ENCODE results near the gene FARP1.

Gene FARP1

DNA sequence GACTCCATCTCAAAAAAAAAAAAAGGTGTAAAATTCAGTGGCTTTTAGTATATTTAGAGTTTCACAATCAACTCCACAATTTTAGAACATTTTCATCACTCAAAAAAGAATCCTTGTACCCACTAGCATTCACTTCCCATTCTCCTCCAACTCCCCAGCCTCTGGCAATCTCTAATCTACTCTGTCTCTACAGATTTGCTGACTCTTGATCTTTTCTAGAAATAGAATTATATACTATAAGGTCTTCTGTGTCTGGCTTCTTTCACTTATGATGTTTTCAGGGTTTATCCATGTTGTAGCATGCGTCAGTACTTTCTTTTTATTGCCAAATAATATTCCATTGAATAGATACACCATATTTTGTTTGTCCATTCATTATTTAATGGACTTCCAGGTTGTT is 8.0 kb upstream of the FARP1 start:
- DNase-seq = no peak

DNA sequence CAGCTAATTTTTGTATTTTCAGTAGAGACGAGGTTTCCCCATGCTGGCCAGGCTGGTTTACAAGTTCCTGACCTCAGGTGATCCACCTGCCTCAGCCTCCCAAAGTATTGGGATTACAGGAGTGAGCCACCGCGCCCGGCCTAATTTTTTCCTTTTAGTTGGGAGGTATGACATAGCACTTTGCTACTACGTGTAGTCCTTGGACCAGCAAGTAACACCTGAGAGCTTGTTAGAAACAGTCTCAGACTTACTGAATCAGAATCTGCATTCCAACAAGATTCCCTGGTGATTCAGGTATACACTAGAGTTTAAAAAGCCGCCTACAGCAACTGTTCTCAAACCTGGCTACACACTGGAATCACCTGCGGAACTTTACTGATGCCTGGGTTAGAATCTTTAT is 1.8 kb upstream of the FARP1 start:
- DNase-seq = no peak

DNA sequence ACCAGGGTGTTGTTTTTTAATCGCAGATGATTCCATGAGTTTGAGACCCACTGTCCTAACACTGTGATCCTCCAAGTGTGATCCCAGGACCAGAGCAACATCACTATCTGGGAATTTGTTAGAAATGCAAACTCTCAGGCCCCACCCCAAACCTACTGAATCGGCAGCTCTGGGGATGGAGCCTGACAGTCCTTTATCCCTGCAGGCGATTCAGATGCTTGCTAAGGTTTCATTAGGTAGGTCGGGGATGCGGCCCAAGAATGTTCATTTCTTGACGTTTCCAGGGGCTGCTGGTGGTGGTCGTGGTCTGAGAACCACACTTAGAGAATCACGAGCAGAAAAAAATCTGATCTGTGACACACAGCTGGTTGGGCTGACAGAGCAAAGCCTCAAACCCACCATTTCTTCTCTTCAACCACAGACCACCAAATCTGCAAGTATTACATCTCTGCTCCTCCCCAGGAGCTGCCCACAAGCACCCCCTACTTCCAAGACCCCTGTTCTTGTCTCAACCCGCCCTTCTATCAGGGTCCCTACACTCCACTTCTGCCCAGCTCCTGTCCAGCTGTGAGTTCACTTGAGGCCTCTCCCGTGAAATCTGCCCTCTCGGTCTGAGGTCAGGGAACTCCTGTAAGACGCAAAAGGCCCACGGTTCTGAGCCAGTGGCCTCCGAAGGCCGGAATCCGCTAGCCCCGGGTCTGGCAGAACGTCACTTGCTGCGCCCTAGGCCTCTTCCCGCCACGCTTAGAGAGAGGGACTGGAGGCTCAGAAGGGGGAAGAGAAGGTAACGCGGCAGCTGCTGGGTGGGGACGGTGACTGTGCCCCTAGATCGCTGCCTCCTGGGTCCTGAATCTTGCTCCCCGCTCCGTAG is 1.1 kb upstream of the FARP1 start:
- no peak for DNase-seq

DNA sequence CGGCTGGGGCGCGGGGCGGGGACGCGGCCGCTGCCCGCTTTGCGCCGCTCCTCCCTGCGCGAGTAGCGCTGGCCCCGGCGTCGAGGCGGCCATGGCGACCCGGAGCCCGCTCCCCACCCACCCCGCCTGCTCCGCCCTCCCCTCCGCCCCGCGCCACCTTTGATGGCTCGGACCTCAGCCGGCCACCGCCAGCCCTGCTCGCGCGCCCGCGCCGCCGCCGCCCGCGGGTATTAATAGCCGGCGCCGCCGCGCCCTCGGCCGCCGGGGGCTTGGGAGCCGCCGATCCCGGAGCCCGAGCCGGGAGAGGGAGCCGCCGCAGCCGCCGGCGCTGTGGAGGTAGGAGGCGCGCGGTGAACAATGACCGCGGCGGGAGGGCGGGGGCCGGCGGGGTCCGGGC is 261 bp downstream of the FARP1 start:
- DNase-seq = no peak

DNA sequence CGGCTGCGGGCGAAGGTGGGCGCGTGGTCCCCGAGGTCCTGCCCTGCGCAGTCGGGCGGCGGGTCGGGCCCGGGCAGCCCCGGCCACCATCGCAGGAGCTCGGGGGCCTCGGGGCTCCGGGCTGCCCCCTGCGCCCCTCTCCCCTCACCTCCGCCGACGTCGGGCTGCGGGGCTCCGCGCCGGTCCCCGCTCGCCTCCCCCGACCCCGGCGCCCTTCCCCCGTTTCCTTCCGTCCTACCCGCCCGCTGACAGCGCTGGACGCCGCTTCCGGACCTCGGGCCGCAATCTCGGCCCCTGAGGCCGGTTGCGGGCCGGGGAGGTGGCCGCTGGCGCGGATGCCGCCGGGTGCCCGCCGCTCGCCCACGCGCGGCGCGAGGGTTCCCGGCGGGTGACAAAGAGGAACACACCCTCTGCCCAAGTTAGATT is 720 bp downstream of the FARP1 start:
- no peak for DNase-seq

DNA sequence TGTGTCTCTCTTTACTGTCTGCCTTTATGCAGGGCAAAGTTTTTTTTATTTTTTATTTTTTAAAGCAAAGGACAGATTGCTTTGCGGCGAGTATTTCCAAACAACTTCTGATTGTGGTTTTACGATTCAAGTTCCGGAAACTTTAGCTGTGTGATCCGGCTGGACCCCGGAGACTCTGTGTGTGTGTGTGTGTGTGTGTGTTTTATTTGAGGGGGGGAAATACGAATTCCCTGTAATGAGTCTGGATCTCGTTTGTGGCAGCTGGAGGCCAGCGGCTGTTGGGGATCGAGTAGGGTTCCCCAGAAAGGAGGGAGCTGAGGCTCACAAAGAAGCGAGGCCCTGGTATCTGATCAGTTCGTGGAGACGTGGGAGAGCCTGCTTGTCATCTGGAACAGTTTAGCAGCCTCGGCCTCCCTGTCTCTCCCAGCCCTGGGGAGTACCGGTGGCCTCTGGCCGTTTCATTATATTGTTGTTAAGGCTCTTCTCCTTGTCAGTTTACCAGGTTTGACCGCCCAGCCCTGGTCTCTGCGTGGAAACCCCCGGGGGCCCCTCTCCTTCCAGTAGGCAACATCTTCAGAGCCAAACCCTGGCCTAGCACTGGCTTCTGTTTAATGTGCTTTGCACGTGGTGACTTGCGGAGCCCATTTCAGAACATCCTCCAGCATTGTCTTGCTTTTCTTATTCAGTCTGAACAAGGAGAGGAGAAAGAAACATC is 1.3 kb downstream of the FARP1 start:
- peak; percentile 14 for DNase-seq

DNA sequence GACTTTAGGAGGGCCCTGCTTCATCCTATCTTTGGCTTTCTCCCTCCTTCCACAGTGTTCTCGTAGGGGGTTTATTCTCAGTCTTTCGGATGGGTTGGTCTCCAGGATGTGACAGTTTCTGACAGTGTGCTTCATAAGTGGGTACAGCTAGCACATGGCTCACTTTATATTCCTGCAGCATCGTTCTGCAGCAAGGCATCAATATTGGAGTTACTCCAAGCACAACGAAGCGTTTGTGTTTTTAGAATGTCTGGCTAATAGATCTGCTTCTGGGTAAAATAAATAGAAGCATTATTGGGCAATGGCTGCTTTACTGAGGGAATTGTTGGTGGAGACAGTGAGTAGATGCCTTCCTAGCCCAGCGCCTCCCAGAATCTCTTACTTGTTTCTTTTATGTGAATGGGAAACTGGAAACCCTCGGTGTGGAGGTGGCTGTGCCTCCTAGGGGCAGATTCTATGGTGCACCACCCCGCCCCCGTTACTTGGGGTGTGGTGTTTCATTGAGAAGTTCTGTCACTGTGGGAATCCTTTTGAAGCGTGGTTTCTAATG is 2.0 kb downstream of the FARP1 start:
- DNase-seq = peak; percentile 16

DNA sequence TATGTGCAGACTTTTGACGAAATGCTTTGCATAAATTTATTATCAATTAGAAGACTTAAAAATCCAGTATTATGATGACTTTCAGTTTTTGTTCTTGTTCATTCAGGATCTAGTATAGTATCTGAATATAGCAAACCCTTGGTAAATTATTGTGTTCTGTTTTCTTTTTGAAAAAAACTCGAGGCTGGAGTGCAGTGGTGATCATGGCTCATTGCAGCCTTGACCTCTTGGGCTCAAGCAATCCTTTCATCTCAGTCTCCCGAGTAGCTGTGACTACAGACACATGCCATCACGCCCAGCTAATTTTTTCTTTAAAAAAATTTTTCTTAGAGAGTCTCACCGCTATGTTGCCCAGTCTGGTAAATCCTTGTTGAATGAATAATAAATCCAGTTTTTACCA is 4.6 kb downstream of the FARP1 start:
- DNase-seq = no peak

DNA sequence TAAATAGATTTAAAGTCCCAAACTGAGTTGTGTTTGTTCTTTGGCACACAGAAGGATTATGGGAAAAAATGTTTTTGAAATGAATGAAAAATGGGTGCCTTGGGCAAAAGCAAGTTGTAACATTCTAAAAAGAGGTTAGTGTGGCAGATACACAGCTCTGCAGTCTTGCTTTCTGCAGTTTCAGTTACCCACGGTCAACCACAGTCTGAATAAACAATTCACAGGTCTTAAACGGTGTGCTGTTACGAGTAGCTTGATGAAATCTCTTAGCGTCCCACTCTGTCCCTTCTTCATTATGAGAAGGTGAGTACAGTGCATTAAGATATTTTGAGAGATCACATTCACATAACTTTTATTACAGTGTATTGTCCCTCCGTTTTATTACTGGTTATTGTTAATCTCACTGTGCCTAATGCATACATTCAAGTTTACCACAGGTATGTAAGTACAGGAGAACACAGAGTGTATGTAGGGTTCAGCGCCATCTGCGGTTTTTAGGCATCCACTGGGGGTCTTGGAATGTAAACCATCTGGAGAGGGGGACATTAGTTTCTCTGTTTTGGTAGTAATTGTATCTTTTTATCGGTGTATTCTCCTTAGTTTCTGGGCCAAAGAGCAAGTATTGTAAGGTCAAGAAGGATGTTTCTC is 8.1 kb downstream of the FARP1 start:
- DNase-seq = no peak

DNA sequence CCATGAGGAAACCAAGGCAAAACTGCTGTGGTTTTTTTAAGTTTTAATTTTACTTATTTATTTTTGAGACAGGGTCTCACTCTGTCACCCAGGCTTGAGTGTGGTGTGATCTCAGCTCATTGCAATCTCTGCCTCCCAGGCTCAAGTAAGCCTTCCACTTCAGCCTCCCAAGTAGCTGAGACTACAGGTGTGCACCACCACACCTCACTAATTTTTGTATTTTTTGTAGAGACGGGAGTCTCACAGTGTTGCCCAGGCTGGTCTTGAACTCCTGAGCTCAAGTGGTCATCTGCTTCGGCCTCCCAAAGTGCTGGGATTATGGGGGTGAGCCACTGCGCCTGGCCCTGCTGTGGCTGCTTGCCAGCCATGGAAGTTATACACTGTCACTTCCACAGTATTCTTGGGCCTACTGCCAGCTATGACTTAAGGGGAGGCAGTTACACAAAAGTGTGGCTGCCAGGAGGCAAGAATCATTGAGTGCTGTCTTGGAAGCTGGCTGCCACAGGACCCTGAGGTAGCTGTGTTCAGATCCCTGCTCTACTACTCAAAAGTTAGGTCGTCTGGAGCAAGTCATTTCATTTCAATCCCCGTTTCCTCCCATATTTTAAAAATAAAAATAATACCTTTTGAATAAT is 12.7 kb downstream of the FARP1 start:
- no peak for DNase-seq

DNA sequence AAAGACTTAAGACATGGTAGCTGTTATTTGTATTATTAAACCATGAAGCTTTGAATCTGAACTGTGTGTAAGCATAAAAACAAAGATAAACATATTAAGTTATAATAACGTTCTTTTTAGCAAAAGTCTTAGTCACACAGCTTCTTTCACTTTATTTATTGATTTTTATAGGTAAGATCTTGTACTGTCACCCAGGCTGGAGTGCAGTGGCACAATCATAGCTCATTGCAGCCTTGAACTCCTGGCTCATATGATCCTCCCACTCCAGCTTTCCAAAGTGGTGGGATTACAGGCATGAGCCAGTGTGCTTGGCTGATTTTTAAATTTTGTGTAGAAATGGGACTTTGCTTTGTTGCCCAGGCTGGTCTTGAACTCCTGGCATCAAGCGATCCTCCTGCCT is 13.4 kb downstream of the FARP1 start:
- DNase-seq = no peak

DNA sequence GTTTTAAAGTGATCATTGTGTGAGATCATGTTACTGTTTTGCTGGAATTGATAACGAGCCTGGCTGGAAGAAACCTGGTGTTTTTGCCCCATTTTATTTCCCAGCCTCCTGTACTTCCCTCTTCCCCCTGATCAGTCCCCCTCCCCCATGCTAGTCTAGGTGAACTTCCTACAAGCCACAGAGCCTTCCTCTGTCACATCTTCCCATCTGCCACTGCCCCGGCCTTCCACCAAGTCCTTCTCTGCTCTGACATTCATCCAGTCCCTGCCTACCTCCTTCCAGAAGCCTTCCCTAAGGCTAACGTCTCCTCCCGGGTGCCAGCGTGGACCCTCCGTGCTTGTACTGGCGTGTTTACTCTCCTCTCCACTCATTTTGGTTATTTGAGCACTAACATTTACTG is 14.3 kb downstream of the FARP1 start:
- no peak for DNase-seq

DNA sequence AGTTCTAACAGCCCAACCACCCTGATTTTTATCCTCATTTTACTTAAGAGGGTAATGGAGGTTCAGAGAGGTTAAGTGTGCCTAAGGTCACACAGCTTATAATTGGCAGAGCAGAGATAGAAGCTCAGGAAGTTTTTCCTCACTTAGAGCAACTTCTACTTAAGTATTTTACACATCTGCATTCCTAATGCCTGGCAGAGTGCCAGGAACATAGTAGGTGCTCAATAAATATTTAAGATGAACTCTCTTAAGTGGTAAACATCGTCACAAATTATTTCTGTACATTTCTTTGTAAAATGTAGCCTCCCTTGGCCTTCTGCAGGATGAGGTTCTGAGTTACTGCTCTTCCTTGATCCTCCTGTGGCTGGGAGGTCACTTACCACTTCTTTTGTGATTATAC is 14.7 kb downstream of the FARP1 start:
- DNase-seq = no peak

DNA sequence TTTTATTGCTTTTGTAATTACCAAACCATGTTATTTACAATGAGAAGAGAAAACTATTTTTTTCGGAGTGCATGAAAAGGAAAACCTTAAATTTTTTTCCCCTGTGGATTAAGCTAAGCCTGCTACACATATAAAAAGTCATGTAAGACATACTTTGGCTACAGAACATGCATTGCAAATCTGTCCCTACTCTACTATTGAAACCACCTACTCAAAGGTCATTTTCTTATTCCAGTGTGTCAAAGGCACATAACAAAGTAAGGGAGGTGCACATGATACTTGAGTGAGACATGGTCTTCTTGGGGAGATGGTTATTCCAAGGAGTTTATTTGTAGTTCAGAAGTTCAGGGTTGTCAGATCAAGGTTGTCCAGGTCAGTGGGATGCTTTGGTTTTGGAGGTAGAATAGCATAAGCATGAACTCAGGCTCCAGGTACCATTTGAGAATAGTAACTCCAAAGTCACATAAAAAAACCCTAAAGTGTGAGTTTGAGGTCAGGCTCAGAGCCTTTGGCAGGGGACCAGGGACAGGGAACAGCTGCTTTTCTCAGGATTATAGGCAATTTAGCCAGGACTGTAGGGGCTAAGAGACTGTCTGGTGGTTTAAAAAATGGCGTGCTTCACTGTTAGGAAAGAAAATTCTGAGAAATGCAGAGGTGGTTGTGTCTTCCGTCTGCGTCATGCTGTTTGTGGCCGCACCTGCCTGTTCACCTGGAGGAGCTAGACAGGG is 15.4 kb downstream of the FARP1 start:
- no peak for DNase-seq

DNA sequence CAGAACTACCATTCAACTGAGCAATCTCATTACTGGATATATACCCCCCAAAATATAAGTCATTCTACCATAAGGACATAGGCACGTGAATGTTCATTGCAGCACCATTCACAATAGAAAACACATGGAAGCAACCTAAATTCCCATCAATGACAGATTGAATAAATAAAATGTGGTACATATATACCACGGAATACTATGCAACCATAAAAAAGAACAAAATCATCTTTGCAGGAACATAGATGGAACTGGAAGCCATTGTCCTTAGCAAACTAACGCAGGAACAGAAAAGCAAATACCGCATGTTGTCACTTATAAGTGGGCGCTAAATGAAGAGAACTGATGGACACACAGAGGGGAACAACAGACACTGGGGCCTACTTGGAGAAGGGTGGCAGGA is 20.0 kb downstream of the FARP1 start:
- no peak for DNase-seq

DNA sequence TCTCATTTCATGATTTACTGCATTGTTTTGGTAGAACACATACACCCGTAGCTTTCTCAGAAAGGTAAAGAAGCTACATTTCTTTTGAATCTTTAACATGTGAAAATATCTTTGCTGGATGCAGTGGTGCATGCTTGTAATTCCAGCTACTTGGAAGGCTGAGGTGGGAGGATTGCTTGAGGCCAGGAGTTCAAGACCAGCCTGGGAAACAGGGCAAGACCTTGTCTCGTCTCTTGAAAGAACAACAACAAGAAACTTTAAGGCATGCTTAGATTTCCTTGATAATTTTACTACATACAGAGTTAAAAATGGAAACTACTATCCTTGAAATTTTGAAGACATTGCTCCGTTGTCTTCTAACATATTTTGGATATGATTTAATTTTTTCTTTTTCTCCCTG is 26.4 kb downstream of the FARP1 start:
- no peak for DNase-seq

DNA sequence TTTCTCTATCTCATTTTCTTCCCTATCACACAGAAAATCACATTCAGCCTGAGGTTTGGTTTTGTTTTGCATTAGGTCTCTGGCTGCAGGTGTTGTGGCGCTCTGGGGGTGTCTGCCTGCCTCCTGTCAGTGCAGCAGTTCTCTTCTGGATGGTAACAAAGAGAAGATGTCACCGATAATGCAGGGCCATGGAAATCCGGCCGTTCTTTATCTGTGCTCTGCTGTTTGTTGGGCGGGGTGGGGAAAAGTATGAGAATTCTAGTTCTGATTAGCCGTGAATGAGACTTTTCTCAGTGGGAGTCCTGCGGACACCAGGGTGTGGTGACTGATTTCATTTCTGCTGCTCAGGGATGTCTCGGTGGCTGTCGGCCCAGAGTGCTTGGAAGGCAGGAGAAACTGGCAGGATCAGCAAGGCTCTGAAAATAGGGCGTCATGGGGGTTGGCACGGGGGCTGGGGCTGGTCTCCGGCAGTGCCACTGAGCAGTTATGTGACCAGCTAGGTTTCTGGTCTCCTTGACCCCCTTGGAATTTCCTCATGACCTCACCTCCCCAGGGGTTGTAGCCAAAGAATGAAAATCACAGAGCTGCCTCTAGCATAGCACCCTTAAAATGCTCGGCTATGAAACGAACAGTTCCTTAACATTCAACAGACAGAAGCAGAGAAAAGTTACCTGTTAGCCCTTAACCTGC is 29.2 kb downstream of the FARP1 start:
- DNase-seq = no peak

DNA sequence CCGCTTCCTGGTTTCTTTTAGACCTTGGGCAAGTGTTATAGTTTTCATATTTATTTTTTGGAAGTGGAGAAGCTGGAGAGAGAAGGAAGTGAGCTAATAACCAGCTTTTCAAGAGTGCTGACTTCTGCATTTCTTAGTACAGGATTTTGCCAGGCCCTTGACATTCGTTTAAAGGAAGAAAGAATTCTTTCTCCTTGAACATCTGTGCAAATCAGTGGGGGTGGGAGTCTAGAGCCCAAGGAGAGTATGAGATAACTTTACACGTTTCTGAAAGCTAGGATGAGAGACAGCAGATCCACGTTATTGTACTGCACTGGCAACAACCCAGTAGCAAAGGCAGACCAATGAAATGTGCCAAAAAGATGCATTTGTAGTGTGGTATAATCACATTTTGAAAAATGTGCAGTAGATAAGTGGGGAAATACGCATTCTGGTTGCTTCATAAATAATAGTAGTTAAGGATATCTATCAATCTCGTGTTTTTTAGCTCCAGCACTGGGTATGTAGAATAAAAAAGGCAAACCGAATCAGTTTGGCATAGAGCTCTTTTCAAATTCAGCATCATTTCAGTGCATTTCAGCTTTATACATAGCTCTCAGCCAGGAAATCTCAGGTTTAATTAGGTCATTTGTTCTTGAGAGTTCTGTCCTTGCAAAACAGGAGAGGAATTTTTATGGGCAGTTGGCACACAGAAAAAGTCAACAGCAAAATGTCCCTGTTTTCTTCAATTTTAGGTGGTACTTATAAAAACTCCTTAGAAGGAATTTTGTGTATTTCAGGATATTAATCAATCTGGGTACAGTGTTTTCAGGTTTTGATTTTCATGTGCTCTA is 29.9 kb downstream of the FARP1 start:
- no peak for DNase-seq

DNA sequence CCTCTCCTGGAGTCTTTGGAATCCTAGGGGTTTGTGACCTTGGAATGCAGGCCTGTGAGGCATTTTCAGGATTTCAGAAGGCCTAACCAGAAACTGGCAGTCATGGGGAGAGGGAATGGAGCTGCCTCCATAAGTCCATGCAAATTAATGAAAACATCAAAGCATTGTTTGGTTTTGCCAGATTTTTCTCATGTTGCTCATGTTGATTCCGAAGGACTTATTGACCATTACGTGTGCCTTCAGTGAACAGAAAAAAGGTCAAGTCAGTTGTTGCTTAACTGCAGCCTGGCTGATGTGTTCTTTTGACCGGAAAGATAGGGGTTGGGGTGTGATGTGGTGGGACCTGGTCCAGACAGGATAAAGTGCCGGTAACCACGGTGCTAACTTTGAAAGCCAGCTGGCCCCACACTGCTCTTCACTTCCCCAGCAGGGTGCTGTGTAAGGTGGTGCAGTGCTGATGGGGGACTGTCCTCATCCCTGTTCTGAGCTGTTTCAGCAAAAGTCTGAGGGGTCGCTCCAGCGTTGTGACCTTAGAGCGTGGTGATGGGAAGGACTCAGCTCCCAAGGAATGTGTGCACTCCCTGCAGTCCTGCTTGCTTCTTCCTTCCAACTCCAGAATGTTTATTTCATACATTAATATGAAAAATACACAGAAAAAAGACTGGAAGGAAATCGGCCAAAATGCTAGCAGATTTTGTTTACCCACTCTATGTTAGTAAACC is 30.7 kb downstream of the FARP1 start:
- DNase-seq = no peak

DNA sequence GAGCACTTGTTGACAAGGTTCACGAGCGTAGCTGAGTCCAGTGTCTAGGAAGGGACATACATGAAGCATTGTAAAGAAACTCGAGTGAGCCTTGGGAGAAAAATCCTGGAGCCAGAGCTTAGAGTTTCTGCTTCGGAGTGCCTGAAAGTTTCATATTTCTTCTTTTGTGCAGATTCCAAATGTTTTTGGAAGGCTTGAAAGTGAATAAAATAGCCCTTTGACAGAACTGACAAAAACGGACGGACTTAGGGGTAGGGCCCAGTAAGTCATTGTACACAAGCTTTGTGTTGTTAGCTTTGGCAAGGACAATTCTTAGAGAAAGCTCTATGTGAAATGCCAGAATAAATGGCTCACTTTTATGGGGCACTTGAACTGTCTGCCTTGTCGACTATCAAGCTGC is 31.4 kb downstream of the FARP1 start:
- DNase-seq = no peak

Data from NCI-H1694 (cell line).